Sigmoid colon (tissue), 7 donors: Measurements from ENCODE around the gene ANKRD44. TPM values are rescaled to one million over a fixed set of nuclear protein-coding genes. Genes with fewer than 3 reads are reported as not detected.

ENCODE experiments used
- DNase-seq: peaks from one replicate; pipeline ENCODE4 v3.0.0-alpha.2; 2019
- H3K27ac ChIP-seq, 4 donors: fragments of 200-600 bp; sonication (generic); one replicate each; pipeline ENCODE4 v1.5.1; 2016 to 2019; ENCODE audit warnings: mild to moderate bottlenecking in 1 of 4
- H3K27me3 ChIP-seq, 3 donors: fragments of 200-600 bp; sonication (generic); one replicate each; pipeline ENCODE4 v1.5.1; 2019; ENCODE audit warnings: mild to moderate bottlenecking in 1 of 3
- H3K36me3 ChIP-seq, 4 donors: fragments of 200-600 bp; sonication (generic); one replicate each; pipeline ENCODE4 v1.5.1; 2016 to 2019
- H3K4me1 ChIP-seq, 4 donors: fragments of 200-600 bp; sonication (generic); one replicate each; pipeline ENCODE4 v1.5.1; 2017 to 2019
- H3K4me3 ChIP-seq, 4 donors: fragments of 200-600 bp; sonication (generic); one replicate each; pipeline ENCODE4 v1.5.1; 2017 to 2019; ENCODE audit warnings: mild to moderate bottlenecking in 2 of 4, moderate library complexity in 1 of 4
- H3K9me3 ChIP-seq, 4 donors: fragments of 200-600 bp in 3 of 4; sonication (generic) in 3 of 4; one replicate each; pipeline versions ENCODE4 v1.5.1 to v1.6.1; 2013 to 2019
- EP300 ChIP-seq, 4 donors: sonication (generic); formaldehyde crosslinking; IDR thresholded peaks; one replicate each; pipeline ENCODE4 v1.6.1; 2017; ENCODE audit warnings: antibody characterized with exemption in 4 of 4
- POLR2A ChIP-seq, 2 donors: fragments of 450-650 bp; IDR thresholded peaks; one replicate each; pipeline ENCODE4 v1.6.1; 2016; ENCODE audit warnings: antibody characterized with exemption in 2 of 2, mild to moderate bottlenecking in 2 of 2, moderate library complexity in 2 of 2
- POLR2AphosphoS5 ChIP-seq, 4 donors: sonication (generic); formaldehyde crosslinking; IDR thresholded peaks; one replicate each; pipeline ENCODE4 v1.6.1; 2017; ENCODE audit warnings: antibody characterized with exemption in 4 of 4
- WGBS, 2 donors: extraction: QIAGEN DNeasy Blood & Tissue Kit; methylation state at CpG; one replicate each; pipeline ENCODE4 v1.1.7; 2013; 5-methylcytosine and 5-hydroxymethylcytosine counted together
- intact Hi-C: fragments of 100-400 bp; cut with DNase I; formaldehyde crosslinking; loops from one replicate; pipeline ENCODE4 v1.15.1; 2023
- polyA plus RNA-seq, 3 donors: library from polyadenylated mRNA; stranded (reverse); fragments of 200-250 nt; gene quantifications; one replicate each; pipeline ENCODE4 v1.2.3, GENCODE V29; 2013
- total RNA-seq, 4 donors: library from RNA; depleted of rRNA; stranded (reverse); fragments of >200 nt; gene quantifications; one replicate each; pipeline ENCODE4 v1.1.0, GENCODE V29; 2016
- TF ChIP-seq, protein P1 (sequence below), 4 experiments: fragments of 450-650 bp in 3 of 4; fragments of 200-600 bp in 1 of 4; IDR thresholded peaks; one replicate each; pipeline ENCODE4 v1.5.1; 2016 to 2019; ENCODE audit warnings: antibody characterized with exemption in 4 of 4, mild to moderate bottlenecking in 3 of 4, moderate library complexity in 2 of 4
- donor health status: healthy with polysubstance abuse.
- donor health status: Bipolar disorder and iron deficiency.
- donor health status: healthy.

Gene ANKRD44
- total and polyA plus RNA-seq, 7 donors: 1.2 to 41.1 (median 34.2) TPM

DNA sequence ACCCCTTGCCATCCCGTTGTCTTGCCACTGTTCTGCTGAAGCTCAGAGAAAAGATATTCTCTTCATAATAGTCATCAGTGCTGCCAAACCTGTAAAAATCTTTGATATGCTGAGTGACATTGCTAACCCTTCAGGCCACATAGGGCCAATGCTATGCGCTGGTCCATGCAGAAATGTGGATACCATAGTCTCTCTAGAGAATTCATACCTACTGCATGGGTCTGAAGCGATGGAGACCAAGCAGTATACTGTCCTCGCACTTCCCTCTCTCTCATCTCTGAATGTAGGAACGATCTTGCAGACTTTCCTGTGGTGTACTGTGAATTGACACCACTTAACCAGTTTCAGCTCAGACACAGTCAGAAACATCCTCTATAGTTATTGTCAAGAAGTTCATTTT, 17.9 kb upstream of the ANKRD44 start:
- no peaks in the 10 kb centered on the region for H3K36me3 ChIP-seq
- no peak for DNase-seq
- 70 to 90% methylated on average over 5 of the region's 5 CpGs for WGBS, 2 donors
- H3K4me3 ChIP-seq: no peak overlapping the region
- no peaks in the 10 kb centered on the region for H3K27me3 ChIP-seq
- TF ChIP-seq, protein P1, sequence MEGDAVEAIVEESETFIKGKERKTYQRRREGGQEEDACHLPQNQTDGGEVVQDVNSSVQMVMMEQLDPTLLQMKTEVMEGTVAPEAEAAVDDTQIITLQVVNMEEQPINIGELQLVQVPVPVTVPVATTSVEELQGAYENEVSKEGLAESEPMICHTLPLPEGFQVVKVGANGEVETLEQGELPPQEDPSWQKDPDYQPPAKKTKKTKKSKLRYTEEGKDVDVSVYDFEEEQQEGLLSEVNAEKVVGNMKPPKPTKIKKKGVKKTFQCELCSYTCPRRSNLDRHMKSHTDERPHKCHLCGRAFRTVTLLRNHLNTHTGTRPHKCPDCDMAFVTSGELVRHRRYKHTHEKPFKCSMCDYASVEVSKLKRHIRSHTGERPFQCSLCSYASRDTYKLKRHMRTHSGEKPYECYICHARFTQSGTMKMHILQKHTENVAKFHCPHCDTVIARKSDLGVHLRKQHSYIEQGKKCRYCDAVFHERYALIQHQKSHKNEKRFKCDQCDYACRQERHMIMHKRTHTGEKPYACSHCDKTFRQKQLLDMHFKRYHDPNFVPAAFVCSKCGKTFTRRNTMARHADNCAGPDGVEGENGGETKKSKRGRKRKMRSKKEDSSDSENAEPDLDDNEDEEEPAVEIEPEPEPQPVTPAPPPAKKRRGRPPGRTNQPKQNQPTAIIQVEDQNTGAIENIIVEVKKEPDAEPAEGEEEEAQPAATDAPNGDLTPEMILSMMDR (IDR thresholded peaks at IDR 0.05): no peak
- TF ChIP-seq EP300 (IDR thresholded peaks at IDR 0.05): no peak
- TF ChIP-seq POLR2A (IDR thresholded peaks at IDR 0.05): no peak
- TF ChIP-seq POLR2AphosphoS5 (IDR thresholded peaks at IDR 0.05): no peak
- H3K9me3 ChIP-seq: no peaks in the 10 kb centered on the region
- intact Hi-C loops: no loop called here
- H3K27ac ChIP-seq: no peak overlapping the region
- H3K4me1 ChIP-seq: no peaks in the 10 kb centered on the region

DNA sequence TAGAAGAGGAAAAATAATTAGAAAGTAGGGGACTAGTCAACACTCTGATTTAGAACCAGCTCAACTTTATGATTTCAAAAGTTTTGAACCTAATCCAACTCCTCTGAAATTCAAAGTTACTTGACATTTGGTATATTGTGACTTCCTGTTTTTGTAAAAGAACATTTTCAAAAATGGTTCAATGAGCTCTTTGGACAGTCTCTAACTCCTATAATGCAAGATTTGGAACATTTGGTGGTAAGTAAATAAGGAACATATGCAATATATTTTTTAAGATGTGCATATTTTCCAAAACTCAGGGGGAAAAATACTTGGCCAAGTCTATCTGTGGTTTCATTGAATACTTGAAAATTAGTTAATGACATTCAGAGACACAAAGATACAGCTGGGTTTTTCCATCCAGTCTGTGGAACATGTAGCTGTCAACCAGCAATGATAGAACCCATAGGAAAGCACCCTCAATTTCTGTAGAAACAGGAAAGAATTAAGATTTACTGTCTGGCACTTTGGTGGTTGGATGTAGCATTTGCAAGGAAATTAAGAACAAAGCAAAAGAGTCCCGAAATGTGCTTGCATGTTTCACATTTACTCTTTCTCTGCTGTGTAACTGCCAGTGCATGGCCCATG, 17.0 kb upstream of the ANKRD44 start:
- TF ChIP-seq EP300 (IDR thresholded peaks at IDR 0.05): no peak
- intact Hi-C loops: no loop called here
- no peak for DNase-seq
- no peaks in the 10 kb centered on the region for H3K27me3 ChIP-seq
- no peaks in the 10 kb centered on the region for H3K4me1 ChIP-seq
- H3K9me3 ChIP-seq: no peaks in the 10 kb centered on the region
- H3K27ac ChIP-seq: no peak overlapping the region
- WGBS, 2 donors: 42 to 78% methylated on average over 1 of the region's 1 CpG
- H3K4me3 ChIP-seq: no peak overlapping the region
- no peaks in the 10 kb centered on the region for H3K36me3 ChIP-seq

DNA sequence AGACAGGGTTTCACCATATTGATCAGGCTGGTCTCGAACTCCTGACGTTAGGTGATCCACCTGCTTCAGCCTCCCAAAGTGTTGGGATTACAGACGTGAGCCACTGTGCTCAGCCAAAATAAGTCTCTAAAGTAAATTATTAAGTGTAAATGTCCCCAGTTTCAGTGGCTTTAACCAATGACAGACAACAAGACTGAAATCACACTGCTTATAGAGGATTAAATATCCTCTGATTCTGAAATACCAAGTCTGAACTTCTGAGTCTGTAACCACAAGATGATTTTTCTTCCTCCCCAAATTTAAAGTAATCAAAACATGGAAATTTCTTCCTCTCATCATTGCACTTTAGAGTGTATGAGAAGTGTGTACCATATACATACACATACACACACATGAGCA, 16.5 kb upstream of the ANKRD44 start:
- Histone ChIP-seq H3K27ac (no peak overlapping the region), H3K36me3 (no peaks in the 10 kb centered on the region), H3K27me3 (no peaks in the 10 kb centered on the region), H3K4me3 (no peak overlapping the region), H3K9me3 (no peaks in the 10 kb centered on the region), H3K4me1 (no peaks in the 10 kb centered on the region)
- DNase-seq: no peak
- no peak for TF ChIP-seq EP300 (IDR thresholded peaks at IDR 0.05)
- TF ChIP-seq, protein P1 (IDR thresholded peaks at IDR 0.05): no peak
- TF ChIP-seq POLR2AphosphoS5 (IDR thresholded peaks at IDR 0.05): no peak
- no peak for TF ChIP-seq POLR2A (IDR thresholded peaks at IDR 0.05)
- 85 to 93% methylated on average over 3 of the region's 3 CpGs for WGBS, 2 donors
- intact Hi-C loops: no loop called here

DNA sequence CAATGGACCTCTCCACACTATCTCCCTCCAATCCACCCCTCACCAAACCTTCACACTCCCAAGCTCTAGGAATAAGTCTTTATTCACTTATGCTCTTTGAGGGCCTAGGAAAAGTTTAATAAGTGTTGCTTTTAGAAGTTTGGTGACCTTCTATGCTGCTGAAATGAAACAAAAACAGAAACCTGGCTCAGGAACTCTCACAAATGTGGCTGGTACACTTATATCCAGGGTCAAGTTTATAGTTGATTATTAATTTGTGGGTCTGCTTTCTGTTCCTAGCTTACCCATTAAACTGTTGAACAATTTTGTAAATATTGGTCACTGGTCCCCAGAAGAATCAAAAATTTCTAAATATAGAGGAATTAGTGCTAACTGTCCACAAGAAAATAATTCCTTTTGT, 14.2 kb upstream of the ANKRD44 start:
- intact Hi-C loops: no loop called here

DNA sequence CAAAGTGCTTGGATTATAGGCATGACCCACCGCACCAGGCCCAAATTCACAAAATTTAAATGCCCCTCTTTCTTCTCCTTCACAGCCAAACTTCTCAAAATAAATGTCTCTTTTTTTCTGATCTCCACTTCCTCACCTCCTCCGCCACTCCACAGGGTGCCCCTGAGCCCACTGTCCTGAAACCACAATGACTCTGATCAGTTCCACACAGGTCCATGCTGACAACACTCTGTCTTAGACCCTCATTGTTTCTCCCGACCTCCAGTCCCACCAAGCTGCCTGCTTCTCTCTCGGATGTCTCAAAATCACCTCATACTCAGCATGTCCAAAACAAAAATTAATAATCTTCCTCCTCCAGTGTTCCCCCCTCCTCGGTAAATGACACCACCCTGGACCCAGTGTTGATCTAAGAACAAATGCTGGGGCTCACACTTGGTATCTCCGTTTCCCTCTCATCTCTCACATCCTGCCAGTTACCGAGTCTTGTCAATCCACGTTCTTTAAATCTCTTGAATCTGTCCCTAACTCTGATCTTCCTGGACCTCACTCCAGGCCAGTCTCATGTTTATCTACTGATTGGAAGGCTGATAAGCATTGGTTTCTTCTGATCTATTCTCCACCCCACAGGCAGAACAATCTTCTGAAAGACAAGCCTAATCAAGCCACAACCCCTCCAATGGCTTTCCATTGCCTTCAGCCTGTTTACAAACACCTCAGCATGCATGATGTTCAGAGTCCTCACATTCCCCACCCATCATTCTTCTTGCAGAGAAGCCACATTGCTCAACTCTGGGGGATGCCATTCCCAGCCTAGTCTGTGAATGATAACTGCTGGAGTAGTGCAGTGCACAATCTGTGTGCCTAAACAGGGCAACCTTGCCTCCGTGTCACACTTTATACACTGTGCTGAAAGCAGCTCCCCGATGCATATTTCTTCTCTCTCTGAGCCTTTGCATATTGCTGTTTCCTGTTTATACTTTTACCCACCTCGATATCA, 12.4 kb upstream of the ANKRD44 start:
- no peak for TF ChIP-seq EP300 (IDR thresholded peaks at IDR 0.05)
- no peak for TF ChIP-seq POLR2AphosphoS5 (IDR thresholded peaks at IDR 0.05)
- TF ChIP-seq, protein P1 (IDR thresholded peaks at IDR 0.05): no peak
- no peak for TF ChIP-seq POLR2A (IDR thresholded peaks at IDR 0.05)

More for the DNA sequence above, 14.2 kb upstream of the ANKRD44 start:
- Histone ChIP-seq H3K36me3 (no peaks in the 10 kb centered on the region), H3K27me3 (no peaks in the 10 kb centered on the region), H3K27ac (no peak overlapping the region), H3K4me3 (no peak overlapping the region), H3K4me1 (no peaks in the 10 kb centered on the region), H3K9me3 (no peaks in the 10 kb centered on the region)
- no peak for DNase-seq
- TF ChIP-seq EP300 (IDR thresholded peaks at IDR 0.05) (no peak), POLR2A (IDR thresholded peaks at IDR 0.05) (no peak), POLR2AphosphoS5 (IDR thresholded peaks at IDR 0.05) (no peak)
- TF ChIP-seq, protein P1 (IDR thresholded peaks at IDR 0.05): no peak

More for the DNA sequence above, 12.4 kb upstream of the ANKRD44 start:
- Histone ChIP-seq H3K27me3 (no peaks in the 10 kb centered on the region), H3K4me3 (no peak overlapping the region), H3K4me1 (no peaks in the 10 kb centered on the region), H3K9me3 (no peaks in the 10 kb centered on the region), H3K36me3 (no peaks in the 10 kb centered on the region), H3K27ac (no peak overlapping the region)
- intact Hi-C loops: no loop called here
- DNase-seq: no peak
- WGBS, 2 donors: 53 to 77% methylated on average over 11 of the region's 11 CpGs
